Astrocyte (in vitro differentiated cells and primary cell): Measurements from ENCODE around the gene CHTOP.

Experiments
- CTCF ChIP-seq: IDR thresholded peaks from 2 replicates; pipeline ENCODE4 v1.5.1; 2011; ENCODE audit warnings: low read depth, mild to moderate bottlenecking, inconsistent platforms, low read length, moderate library complexity; ENCODE audit not compliant: insufficient read depth
- EZH2 ChIP-seq: IDR thresholded peaks from 2 replicates; pipeline ENCODE4 v1.6.1; 2012; ENCODE audit warnings: mild to moderate bottlenecking, low read length, inconsistent platforms; ENCODE audit not compliant: insufficient read depth

DNA sequence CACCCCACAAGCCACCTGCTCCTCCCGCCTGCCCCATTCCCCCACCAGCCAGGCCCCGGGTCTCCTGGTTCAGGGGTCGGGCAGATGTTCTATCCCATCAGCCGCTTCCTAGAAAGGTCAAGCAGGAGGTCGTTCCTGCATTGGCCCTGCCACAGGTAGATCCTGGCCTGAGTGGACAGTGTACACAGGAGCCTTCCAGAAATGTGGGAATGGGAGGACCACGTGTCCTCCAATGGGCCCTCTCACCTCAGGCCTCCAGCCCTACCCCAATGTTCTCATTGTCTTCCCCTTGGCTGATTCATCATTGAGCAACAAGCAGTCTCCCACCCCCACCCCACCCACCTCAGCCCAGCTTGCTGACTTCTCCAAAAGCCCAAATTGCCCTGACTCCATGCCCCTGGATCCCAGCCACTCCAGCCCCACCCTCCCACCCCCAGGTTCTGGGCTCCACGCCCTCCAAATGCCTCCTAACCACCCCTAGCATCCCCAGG is 23.0 kb upstream of the CHTOP start:
- TF ChIP-seq CTCF = no peak
- no peak for TF ChIP-seq EZH2
